ENCODE results near the gene EPM2A.

GRCh38 chr6:145651988-145652387, 83.3 kb downstream of the EPM2A start:
- TF ChIP-seq, protein P1, sequence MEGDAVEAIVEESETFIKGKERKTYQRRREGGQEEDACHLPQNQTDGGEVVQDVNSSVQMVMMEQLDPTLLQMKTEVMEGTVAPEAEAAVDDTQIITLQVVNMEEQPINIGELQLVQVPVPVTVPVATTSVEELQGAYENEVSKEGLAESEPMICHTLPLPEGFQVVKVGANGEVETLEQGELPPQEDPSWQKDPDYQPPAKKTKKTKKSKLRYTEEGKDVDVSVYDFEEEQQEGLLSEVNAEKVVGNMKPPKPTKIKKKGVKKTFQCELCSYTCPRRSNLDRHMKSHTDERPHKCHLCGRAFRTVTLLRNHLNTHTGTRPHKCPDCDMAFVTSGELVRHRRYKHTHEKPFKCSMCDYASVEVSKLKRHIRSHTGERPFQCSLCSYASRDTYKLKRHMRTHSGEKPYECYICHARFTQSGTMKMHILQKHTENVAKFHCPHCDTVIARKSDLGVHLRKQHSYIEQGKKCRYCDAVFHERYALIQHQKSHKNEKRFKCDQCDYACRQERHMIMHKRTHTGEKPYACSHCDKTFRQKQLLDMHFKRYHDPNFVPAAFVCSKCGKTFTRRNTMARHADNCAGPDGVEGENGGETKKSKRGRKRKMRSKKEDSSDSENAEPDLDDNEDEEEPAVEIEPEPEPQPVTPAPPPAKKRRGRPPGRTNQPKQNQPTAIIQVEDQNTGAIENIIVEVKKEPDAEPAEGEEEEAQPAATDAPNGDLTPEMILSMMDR (conservative IDR thresholded peaks at IDR 0.05; ENCODE audit: low read length) = no peak
- no peak for TF ChIP-seq EZH2phosphoT487 (IDR thresholded peaks at IDR 0.05; ENCODE audit: borderline replicate concordance)

All from Loucy (cell line).